ENCODE measurements around the gene GOLGA6A. TPM values are rescaled to one million over a fixed set of nuclear protein-coding genes. Genes with fewer than 3 reads are reported as not detected.

Gene GOLGA6A
- total RNA-seq, 1 donor from 2014 or later, result not detected

GRCh38 chr15:74036271-74037170 is 45.8 kb downstream of the GOLGA6A start:
- no peak for DNase-seq (ENCODE audit: low spot score)

- no peak for DNase-seq (ENCODE audit: low spot score)
Observed at GRCh38 chr15:74035121-74036017, 47.0 kb downstream of the GOLGA6A start.

- no peak for DNase-seq (ENCODE audit: low spot score)
Observed at GRCh38 chr15:74034206-74034755, 48.1 kb downstream of the GOLGA6A start.

GRCh38 chr15:74032606-74033561 is 49.5 kb downstream of the GOLGA6A start:
- DNase-seq (ENCODE audit: low spot score), result no peak

GRCh38 chr15:74032046-74032445 is 50.3 kb downstream of the GOLGA6A start:
- DNase-seq (ENCODE audit: low spot score), result no peak

- no peak for DNase-seq (ENCODE audit: low spot score)
Observed at GRCh38 chr15:74028646-74029045, 53.7 kb downstream of the GOLGA6A start.

GRCh38 chr15:74027688-74028087 is 54.7 kb downstream of the GOLGA6A start:
- no peak for DNase-seq (ENCODE audit: low spot score)

- DNase-seq (ENCODE audit: low spot score), result no peak
Observed at GRCh38 chr15:74025436-74025835, 56.9 kb downstream of the GOLGA6A start.

GRCh38 chr15:74024687-74025086 is 57.7 kb downstream of the GOLGA6A start:
- DNase-seq (ENCODE audit: low spot score), result no peak

GRCh38 chr15:74022706-74023470 is 59.5 kb downstream of the GOLGA6A start:
- no peak for DNase-seq (ENCODE audit: low spot score)

Other genes starting within 250 kb of the GOLGA6A start
- gene TBC1D21, start 209.0 kb downstream of the GOLGA6A start, total RNA-seq, result not detected
- gene LOXL1, start 156.1 kb downstream of the GOLGA6A start, total RNA-seq, result 30.9 TPM
- gene STOML1, start 90.3 kb downstream of the GOLGA6A start, total RNA-seq, result 15.0 TPM
- gene PML, start 87.8 kb downstream of the GOLGA6A start, total RNA-seq, result 102 TPM
- gene ISLR2, start 48.0 kb upstream of the GOLGA6A start, total RNA-seq, result 0.21 TPM
- 37.4 TPM for gene ISLR, start 91.2 kb upstream of the GOLGA6A start, total RNA-seq
- gene STRA6, start 120.2 kb upstream of the GOLGA6A start, total RNA-seq, result 50.9 TPM
- 10.2 TPM for gene CCDC33, start 153.8 kb upstream of the GOLGA6A start, total RNA-seq

Measured in ureter (tissue), 1 donor.